Measurements from ENCODE around the gene FBLN7. TPM values are rescaled to one million over a fixed set of nuclear protein-coding genes. Genes with fewer than 3 reads are reported as not detected.
"Not testable (repeated sequence)": the region's sequence is repeated elsewhere in the genome, so short reads cannot be mapped to it uniquely, and the experiment has no call there.

FBLN7 gene
- total RNA-seq, 1 donor from 2014 or later = 0.60 TPM

DNA sequence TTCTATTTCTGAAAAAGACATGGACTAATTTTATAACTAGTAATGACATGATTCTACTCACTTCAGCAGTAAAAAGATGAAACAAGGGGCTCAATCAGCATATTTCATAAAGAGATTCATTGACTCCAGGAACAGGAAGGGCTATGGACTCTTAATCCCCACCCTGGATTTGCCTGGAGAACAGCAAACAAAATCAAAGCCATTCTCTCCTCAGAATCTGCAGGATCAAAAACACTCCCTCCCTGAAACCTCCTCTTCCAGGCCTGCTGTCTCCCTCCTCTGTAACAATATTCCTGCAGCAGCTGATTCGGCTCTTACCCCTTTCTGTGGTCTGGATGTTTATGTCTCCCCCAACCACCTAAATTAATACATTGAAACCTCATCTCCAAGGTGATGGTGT, 59.7 kb downstream of the FBLN7 start:
- intact Hi-C loops (cut with micrococcal nuclease) = no loop called here
- TF ChIP-seq, protein P1, sequence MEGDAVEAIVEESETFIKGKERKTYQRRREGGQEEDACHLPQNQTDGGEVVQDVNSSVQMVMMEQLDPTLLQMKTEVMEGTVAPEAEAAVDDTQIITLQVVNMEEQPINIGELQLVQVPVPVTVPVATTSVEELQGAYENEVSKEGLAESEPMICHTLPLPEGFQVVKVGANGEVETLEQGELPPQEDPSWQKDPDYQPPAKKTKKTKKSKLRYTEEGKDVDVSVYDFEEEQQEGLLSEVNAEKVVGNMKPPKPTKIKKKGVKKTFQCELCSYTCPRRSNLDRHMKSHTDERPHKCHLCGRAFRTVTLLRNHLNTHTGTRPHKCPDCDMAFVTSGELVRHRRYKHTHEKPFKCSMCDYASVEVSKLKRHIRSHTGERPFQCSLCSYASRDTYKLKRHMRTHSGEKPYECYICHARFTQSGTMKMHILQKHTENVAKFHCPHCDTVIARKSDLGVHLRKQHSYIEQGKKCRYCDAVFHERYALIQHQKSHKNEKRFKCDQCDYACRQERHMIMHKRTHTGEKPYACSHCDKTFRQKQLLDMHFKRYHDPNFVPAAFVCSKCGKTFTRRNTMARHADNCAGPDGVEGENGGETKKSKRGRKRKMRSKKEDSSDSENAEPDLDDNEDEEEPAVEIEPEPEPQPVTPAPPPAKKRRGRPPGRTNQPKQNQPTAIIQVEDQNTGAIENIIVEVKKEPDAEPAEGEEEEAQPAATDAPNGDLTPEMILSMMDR (IDR thresholded peaks at IDR 0.05; ENCODE audit: borderline replicate concordance) = no peak

DNA sequence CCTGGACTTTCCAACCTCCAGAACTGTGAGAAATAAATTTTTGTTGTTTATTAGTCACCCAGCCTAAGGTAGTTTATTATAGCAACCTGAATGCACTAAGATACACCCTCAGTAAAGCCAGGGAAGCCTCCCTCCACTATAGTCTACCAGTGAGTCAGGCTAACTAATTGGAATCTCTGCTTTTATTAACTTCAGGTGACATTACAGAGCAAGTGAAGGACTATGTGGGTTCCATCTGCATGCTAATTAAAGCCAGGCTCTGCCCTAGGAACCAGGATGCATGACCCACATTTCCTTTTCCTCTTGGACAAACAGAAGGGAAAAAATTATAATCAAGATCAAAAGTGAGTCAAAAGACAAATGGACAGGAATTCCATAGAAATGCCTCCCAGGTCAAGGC, 60.6 kb downstream of the FBLN7 start:
- Histone ChIP-seq H3K36me3 (no peaks in the 10 kb centered on the region), H3K4me3 (no peak overlapping the region), H3K27ac (replicated peaks) (no peak overlapping the region), H3K9me3 (replicated peaks) (peaks cover 11% of the 10 kb centered on the region), H3K4me1 (no peaks in the 10 kb centered on the region), H3K27me3 (ENCODE audit: low read depth) (no peaks in the 10 kb centered on the region)
- intact Hi-C loops (cut with micrococcal nuclease) = no loop called here
- no peak for DNase-seq
- TF ChIP-seq, protein P1 (IDR thresholded peaks at IDR 0.05; ENCODE audit: borderline replicate concordance) = no peak

More for the DNA sequence above, 59.7 kb downstream of the FBLN7 start:
- no peak overlapping the region for H3K27ac ChIP-seq (replicated peaks)
- H3K4me3 ChIP-seq = no peak overlapping the region
- no peaks in the 10 kb centered on the region for H3K4me1 ChIP-seq
- no peaks in the 10 kb centered on the region for H3K36me3 ChIP-seq
- no peak for DNase-seq
- no peaks in the 10 kb centered on the region for H3K27me3 ChIP-seq (ENCODE audit: low read depth)
- peaks cover 2% of the 10 kb centered on the region for H3K9me3 ChIP-seq (replicated peaks)

DNA sequence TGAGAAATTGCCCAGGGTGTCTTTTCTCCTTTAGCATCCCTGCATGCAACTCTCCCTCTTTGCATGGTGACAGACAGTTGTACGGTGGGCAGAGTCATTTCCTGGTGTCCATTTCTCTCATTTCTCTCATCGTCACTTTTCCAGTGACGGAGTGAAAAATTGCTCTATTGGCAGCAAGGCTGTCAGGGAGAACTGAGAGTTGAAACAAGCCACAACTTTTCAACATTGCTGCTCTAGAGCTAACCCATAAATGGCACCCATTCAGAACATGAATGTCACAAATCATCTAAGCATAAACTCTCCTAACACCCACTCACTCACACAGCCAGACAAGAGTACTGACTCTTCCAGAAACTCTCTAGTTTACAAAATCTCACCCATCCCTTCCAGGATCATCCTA, 61.0 kb downstream of the FBLN7 start:
- TF ChIP-seq, protein P1 (IDR thresholded peaks at IDR 0.05; ENCODE audit: borderline replicate concordance) = no peak

DNA sequence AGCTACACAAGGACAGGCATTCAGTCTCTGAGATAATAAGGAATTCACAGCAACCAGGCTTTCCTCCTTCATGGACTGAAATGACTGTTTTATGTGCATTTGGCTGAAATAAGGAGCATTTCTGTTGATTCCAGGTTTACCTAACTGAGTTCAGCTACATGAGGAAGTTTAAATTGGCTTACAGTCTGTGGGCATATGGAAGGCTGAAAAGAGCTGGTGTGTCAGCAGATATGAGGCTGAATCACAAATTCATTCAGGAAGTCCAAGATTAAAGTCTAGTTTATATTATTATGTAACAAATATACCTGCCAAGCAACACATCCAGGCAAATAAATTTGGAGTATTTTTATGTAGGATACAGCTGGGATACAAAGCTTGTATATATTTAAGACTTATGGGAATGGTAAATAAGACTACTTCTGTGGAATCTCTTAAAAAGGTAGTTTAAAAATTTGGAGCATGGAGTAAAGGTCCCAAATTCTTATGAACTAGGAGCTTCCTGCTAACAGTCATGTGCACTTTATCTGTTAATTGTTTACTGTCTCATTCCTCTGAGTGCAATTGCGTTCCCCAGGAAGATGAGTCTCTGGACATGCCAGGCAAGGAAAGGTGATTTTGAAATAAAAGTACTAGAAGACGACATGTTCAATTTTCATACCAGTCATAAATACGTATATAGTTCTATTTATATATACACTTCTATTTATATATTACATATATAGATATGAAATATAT, 63.7 kb downstream of the FBLN7 start:
- no peaks in the 10 kb centered on the region for H3K4me1 ChIP-seq
- no peaks in the 10 kb centered on the region for H3K36me3 ChIP-seq
- peaks cover 29% of the 10 kb centered on the region for H3K9me3 ChIP-seq (replicated peaks)
- H3K4me3 ChIP-seq = no peak overlapping the region
- intact Hi-C loops (cut with micrococcal nuclease) = no loop called here
- no peak overlapping the region for H3K27ac ChIP-seq (replicated peaks)
- TF ChIP-seq, protein P1 (IDR thresholded peaks at IDR 0.05; ENCODE audit: borderline replicate concordance) = no peak
- DNase-seq = no peak
- no peaks in the 10 kb centered on the region for H3K27me3 ChIP-seq (ENCODE audit: low read depth)

More for the DNA sequence above, 61.0 kb downstream of the FBLN7 start:
- intact Hi-C loops (cut with micrococcal nuclease) = no loop called here
- no peak for DNase-seq
- H3K4me3 ChIP-seq = no peak overlapping the region
- peaks cover 15% of the 10 kb centered on the region for H3K9me3 ChIP-seq (replicated peaks)
- no peak overlapping the region for H3K27ac ChIP-seq (replicated peaks)
- no peaks in the 10 kb centered on the region for H3K4me1 ChIP-seq
- H3K36me3 ChIP-seq = no peaks in the 10 kb centered on the region
- no peaks in the 10 kb centered on the region for H3K27me3 ChIP-seq (ENCODE audit: low read depth)

DNA sequence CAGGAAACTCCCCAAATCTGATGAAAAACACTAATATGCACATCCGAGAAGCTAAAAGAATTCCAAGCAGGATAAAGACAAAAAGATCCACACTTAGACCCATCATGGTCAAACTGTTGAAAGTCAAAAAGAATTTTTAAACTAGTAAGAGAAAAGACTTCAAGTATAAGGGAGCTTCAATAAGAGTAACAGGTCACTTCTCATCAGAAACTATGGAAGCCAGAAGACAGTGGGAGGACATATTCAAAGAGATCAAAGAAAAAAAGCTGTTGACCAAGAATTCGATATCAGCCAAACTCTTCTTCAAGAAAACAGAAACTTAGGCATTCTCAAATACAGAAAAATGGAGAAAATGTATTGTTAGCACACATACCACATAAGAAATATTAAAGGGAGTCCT, 66.2 kb downstream of the FBLN7 start:
- no peaks in the 10 kb centered on the region for H3K27me3 ChIP-seq (ENCODE audit: low read depth)
- intact Hi-C loops (cut with micrococcal nuclease) = no loop called here
- H3K27ac ChIP-seq (replicated peaks) = no peak overlapping the region
- H3K4me1 ChIP-seq = no peaks in the 10 kb centered on the region
- no peak overlapping the region for H3K4me3 ChIP-seq
- H3K9me3 ChIP-seq (replicated peaks) = peaks cover 29% of the 10 kb centered on the region
- TF ChIP-seq, protein P1 (IDR thresholded peaks at IDR 0.05; ENCODE audit: borderline replicate concordance) = no peak
- no peaks in the 10 kb centered on the region for H3K36me3 ChIP-seq
- no peak for DNase-seq

DNA sequence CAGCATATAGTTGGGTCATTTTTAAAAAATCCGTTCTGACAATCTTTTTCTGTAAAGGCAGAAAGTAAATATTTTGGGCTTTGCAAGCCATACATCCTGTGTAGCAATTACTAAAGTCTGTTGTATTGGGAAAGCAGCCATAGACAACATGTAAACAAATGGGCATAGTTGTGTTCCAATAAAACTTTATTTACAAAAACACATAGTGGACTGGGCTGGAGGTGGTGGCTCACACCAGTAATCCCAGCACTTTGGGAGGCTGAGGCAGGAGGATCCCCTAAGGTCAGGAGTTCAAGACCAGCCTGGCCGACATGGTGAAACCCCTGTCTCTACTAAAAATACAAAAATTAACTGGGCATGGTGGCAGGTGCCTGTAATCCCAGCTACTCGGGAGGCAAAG, 69.7 kb downstream of the FBLN7 start:
- H3K4me1 ChIP-seq; intact Hi-C loops (cut with micrococcal nuclease); DNase-seq: not testable (repeated sequence)

More for the DNA sequence above, 69.7 kb downstream of the FBLN7 start:
- not testable (repeated sequence) for H3K27me3 ChIP-seq (ENCODE audit: low read depth); H3K27ac ChIP-seq (replicated peaks); H3K4me3 ChIP-seq
- peaks cover 26% of the 10 kb centered on the region for H3K9me3 ChIP-seq (replicated peaks)
- H3K36me3 ChIP-seq = peaks cover 12% of the 10 kb centered on the region

All from left ventricle myocardium inferior (tissue), 1 donor.